Activated B cell treated with CpG ODN at 0.5 μM for 24 hours (primary cell): ENCODE measurements around the gene WFDC2. TPM values are rescaled to one million over a fixed set of nuclear protein-coding genes. Genes with fewer than 3 reads are reported as not detected.

Experiments
- ATAC-seq: fragments of 200-7000 bp; cut with Tn5 transposase; one replicate; pipeline ENCODE4 v1.10.0; 2021; ENCODE audit warnings: low read depth, mild to moderate bottlenecking, moderate library complexity
- CTCF ChIA-PET: fragments of 350-600 bp; sonication (Branson Sonifier 250); formaldehyde crosslinking; loops from one replicate; lab custom pipeline; 2021; ENCODE audit warnings: antibody characterized with exemption; lab: Charles Lee
- POLR2A ChIA-PET: fragments of 350-600 bp; sonication (Branson Sonifier 250); formaldehyde crosslinking; loops from one replicate; lab custom pipeline; 2021; ENCODE audit warnings: antibody characterized with exemption; lab: Charles Lee
- DNase-seq: peaks from one replicate; pipeline ENCODE4 v3.0.0; 2022
- H3K27ac Mint-ChIP-seq: one replicate; pipeline ENCODE4 v1.8.0; 2020; ENCODE audit warnings: mixed read lengths
- H3K27me3 Mint-ChIP-seq: one replicate; pipeline ENCODE4 v1.8.0; 2021; ENCODE audit warnings: mixed read lengths
- H3K36me3 Mint-ChIP-seq: one replicate; pipeline ENCODE4 v1.8.0; 2021; ENCODE audit warnings: low read depth, mixed read lengths
- H3K4me1 Mint-ChIP-seq: one replicate; pipeline ENCODE4 v1.8.0; 2021; ENCODE audit warnings: mixed read lengths
- H3K4me3 Mint-ChIP-seq: one replicate; pipeline ENCODE4 v1.8.0; 2020; ENCODE audit warnings: mild to moderate bottlenecking, mixed read lengths
- H3K9me3 Mint-ChIP-seq: one replicate; pipeline ENCODE4 v1.8.0; 2020; ENCODE audit warnings: mixed read lengths
- CTCF ChIP-seq: fragments of 200-600 bp; IDR thresholded peaks from one replicate; pipeline ENCODE4 v1.8.0; 2022; ENCODE audit warnings: antibody characterized with exemption, mild to moderate bottlenecking
- intact Hi-C: fragments of 100-400 bp; cut with micrococcal nuclease; formaldehyde crosslinking; loops from one replicate; pipeline ENCODE4 v1.15.1; 2024
- total RNA-seq: library from RNA; stranded (reverse); gene quantifications from 2 replicates; pipeline ENCODE4 v1.2.3, GENCODE V29; 2022

The WFDC2 gene
- total RNA-seq, 1 donor from 2014 or later = 0.71 TPM

- ATAC-seq = no peak
- intact Hi-C loops = no loop called here
- Mint-ChIP-seq H3K4me1 (no peaks in the 10 kb centered on the region), H3K4me3 (no peak overlapping the region), H3K27me3 (peaks cover 42% of the 10 kb centered on the region), H3K27ac (no peak overlapping the region), H3K36me3 (no peaks in the 10 kb centered on the region), H3K9me3 (no peaks in the 10 kb centered on the region)
- TF ChIP-seq CTCF = no peak
- POLR2A ChIA-PET = no interaction called here
- DNase-seq = no peak
- CTCF ChIA-PET = no interaction called here
Observed at GRCh38 chr20:45479822-45480221, 10.3 kb downstream of the WFDC2 start.

DNA sequence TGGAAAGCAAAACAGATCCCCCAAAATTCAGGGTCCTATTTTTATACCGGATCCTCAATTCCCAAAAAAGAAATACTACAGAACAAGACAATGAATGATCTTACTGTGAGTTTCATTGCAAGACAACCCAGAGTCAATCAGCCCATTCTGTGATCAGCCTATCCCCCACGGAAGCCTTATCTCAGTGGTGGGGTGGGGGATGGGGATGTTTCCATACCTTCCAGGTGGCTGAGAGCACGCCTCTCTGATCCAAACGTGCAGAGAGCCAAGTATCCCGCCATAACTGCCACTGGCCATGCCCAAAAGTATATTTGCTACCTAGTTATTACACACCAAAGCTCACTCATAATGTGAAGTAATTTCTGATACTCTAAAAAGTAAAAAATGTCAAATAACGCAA lies 15.1 kb downstream of the WFDC2 start:
- Mint-ChIP-seq H3K36me3 (no peaks in the 10 kb centered on the region), H3K27me3 (peaks cover 36% of the 10 kb centered on the region), H3K4me3 (no peak overlapping the region), H3K27ac (no peak overlapping the region), H3K4me1 (no peaks in the 10 kb centered on the region), H3K9me3 (no peaks in the 10 kb centered on the region)
- DNase-seq (no peak), ATAC-seq (no peak)
- ChIA-PET CTCF (interaction anchor here (0.8 to 1.7 kb wide), 3 partner anchors 111 to 173 kb away, joined by 3 to 10 read pairs (median 3); partner anchors contain the start of gene SYS1), POLR2A (no interaction called here)
- intact Hi-C loops = no loop called here
- no peak for TF ChIP-seq CTCF

GRCh38 chr20:45485388-45485787 lies 15.8 kb downstream of the WFDC2 start:
- no peaks in the 10 kb centered on the region for H3K4me1 Mint-ChIP-seq
- no peak overlapping the region for H3K4me3 Mint-ChIP-seq
- DNase-seq (no peak), ATAC-seq (no peak)
- H3K9me3 Mint-ChIP-seq = no peaks in the 10 kb centered on the region
- intact Hi-C loops = no loop called here
- POLR2A ChIA-PET = no interaction called here
- no peak for TF ChIP-seq CTCF
- H3K36me3 Mint-ChIP-seq = no peaks in the 10 kb centered on the region
- peaks cover 36% of the 10 kb centered on the region for H3K27me3 Mint-ChIP-seq
- CTCF ChIA-PET = interaction anchor here (1.2 to 1.7 kb wide), 3 partner anchors 112 to 191 kb away, joined by 3 to 10 read pairs (median 3); no protein-coding TSS in a partner anchor
- H3K27ac Mint-ChIP-seq = no peak overlapping the region

DNA sequence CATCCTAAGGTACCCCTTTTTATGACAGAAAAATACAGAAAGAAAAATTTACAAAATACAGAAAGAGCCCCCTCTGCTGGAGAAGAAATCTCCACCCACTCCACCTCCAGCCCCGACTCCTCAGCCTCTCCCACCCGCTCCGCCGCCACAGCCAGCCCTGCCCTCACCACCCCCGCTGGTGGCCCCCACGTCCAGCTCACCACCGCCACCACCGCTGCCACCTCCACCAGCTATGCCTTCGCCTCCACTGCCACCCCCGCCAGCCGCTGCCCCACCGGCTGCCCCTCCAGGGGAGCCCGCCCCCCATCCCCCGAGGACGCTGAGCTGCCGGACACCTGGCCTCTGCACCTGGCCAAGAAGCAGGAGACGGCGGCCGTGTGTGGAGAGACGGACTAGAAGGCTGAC lies 17.7 kb downstream of the WFDC2 start:
- Mint-ChIP-seq H3K4me1 (no peaks in the 10 kb centered on the region), H3K36me3 (no peaks in the 10 kb centered on the region), H3K27me3 (peaks cover 26% of the 10 kb centered on the region), H3K4me3 (no peak overlapping the region), H3K9me3 (no peaks in the 10 kb centered on the region), H3K27ac (no peak overlapping the region)
- no peak for ATAC-seq
- POLR2A ChIA-PET = no interaction called here
- CTCF ChIA-PET = no interaction called here
- no peak for TF ChIP-seq CTCF
- DNase-seq = no peak
- intact Hi-C loops = loop anchor here (1.0 kb wide), 2 partner anchors 125 to 164 kb away; no protein-coding TSS in a partner anchor

GRCh38 chr20:45489083-45489531 lies 19.6 kb downstream of the WFDC2 start:
- Mint-ChIP-seq H3K9me3 (no peaks in the 10 kb centered on the region), H3K4me1 (no peaks in the 10 kb centered on the region), H3K27ac (no peak overlapping the region), H3K36me3 (no peaks in the 10 kb centered on the region), H3K27me3 (peaks cover 28% of the 10 kb centered on the region), H3K4me3 (no peak overlapping the region)
- DNase-seq = no peak
- ATAC-seq = no peak
- POLR2A ChIA-PET = no interaction called here
- intact Hi-C loops = no loop called here
- no peak for TF ChIP-seq CTCF
- CTCF ChIA-PET = no interaction called here
